OCI-LY3 (cell line): ENCODE results near the gene LPCAT2.

ENCODE experiments used
- CTCF ChIP-seq: fragments of 200-600, 300-600 bp; sonication (generic); IDR thresholded peaks from 2 replicates; pipeline ENCODE4 v1.5.1; 2014; ENCODE audit warnings: antibody characterized with exemption, low read length, low read depth
- EZH2phosphoT487 ChIP-seq: fragments of 200-600 bp; shearing (Covaris generic); IDR thresholded peaks from 2 replicates; pipeline ENCODE4 v1.6.1; 2018; ENCODE audit warnings: antibody characterized with exemption, mixed run types, low read depth

GRCh38 chr16:55605754-55606336 is 97.0 kb downstream of the LPCAT2 start:
- TF ChIP-seq EZH2phosphoT487, result no peak
- no peak for TF ChIP-seq CTCF
